H1 (cell line): ENCODE data around the gene GON4L.
"Not testable (repeated sequence)": the region's sequence is repeated elsewhere in the genome, so short reads cannot be mapped to it uniquely, and the experiment has no call there.

ENCODE experiments used
- CTCF ChIP-seq, 3 experiments: IDR thresholded peaks; 1 replicate in 2 of 3; 2 replicates in 1 of 3; pipeline versions ENCODE4 v1.5.1 to v1.6.1; 2011; ENCODE audit warnings: low read length in 3 of 3, mild to moderate bottlenecking in 3 of 3, inconsistent platforms in 2 of 3, low read depth in 1 of 3, moderate library complexity in 1 of 3; ENCODE audit not compliant: insufficient read depth in 1 of 3; ENCODE audit errors: control extremely low read depth in 1 of 3
- EZH2 ChIP-seq: fragments of 200-600 bp; sonication (generic); IDR thresholded peaks from 2 replicates; pipeline ENCODE4 v1.7.1; 2012; ENCODE audit warnings: low read depth, mild to moderate bottlenecking, moderate library complexity, low read length, inconsistent platforms; ENCODE audit not compliant: severe bottlenecking
- GABPA ChIP-seq: IDR thresholded peaks from 2 replicates; pipeline ENCODE4 v1.6.1; 2011; ENCODE audit warnings: mild to moderate bottlenecking, low read length, moderate library complexity, borderline replicate concordance; ENCODE audit not compliant: insufficient read depth
- JUND ChIP-seq: IDR thresholded peaks from 2 replicates; pipeline ENCODE4 v1.6.1; 2011; ENCODE audit warnings: mild to moderate bottlenecking, improper control_type of control experiment, low read length
- KDM4A ChIP-seq: IDR thresholded peaks from one replicate; pipeline ENCODE4 v1.7.1; 2012; ENCODE audit warnings: low read depth, mild to moderate bottlenecking, moderate library complexity, low read length, inconsistent platforms; ENCODE audit not compliant: severe bottlenecking
- MAX ChIP-seq: IDR thresholded peaks from 2 replicates; pipeline ENCODE4 v1.6.1; 2012; ENCODE audit warnings: inconsistent platforms
- POLR2A ChIP-seq, 2 experiments: IDR thresholded peaks; 1 replicate in 1 of 2; 2 replicates in 1 of 2; pipeline ENCODE4 v1.6.1; 2011; ENCODE audit warnings: low read depth in 2 of 2, low read length in 2 of 2, mild to moderate bottlenecking in 2 of 2; ENCODE audit errors: control extremely low read depth in 1 of 2
- POLR2AphosphoS5 ChIP-seq: IDR thresholded peaks from 2 replicates; pipeline ENCODE4 v1.6.1; 2011; ENCODE audit warnings: low read depth, low read length
- SIRT6 ChIP-seq: IDR thresholded peaks from one replicate; pipeline ENCODE4 v1.7.1; 2012; ENCODE audit warnings: low read length, inconsistent platforms
- SUZ12 ChIP-seq: fragments of 200-600 bp; sonication (generic); IDR thresholded peaks from 2 replicates; pipeline ENCODE4 v1.6.1; 2012; ENCODE audit warnings: mild to moderate bottlenecking, inconsistent platforms, low read length, moderate library complexity, mixed read lengths

GRCh38 chr1:155718524-155719115, 138.4 kb downstream of the GON4L start:
- not testable (repeated sequence) for TF ChIP-seq EZH2; GABPA; KDM4A; CTCF (IDR thresholded peaks at IDR 0.05; ENCODE audit: control extremely low read depth in 1 of 3, insufficient read depth in 1 of 3, low read depth in 1 of 3, low read length in 3 of 3); POLR2AphosphoS5; SIRT6; MAX; JUND; POLR2A (IDR thresholded peaks at IDR 0.05; ENCODE audit: control extremely low read depth in 1 of 2, low read depth in 2 of 2, low read length in 2 of 2); SUZ12
